SK-N-SH (cell line): ENCODE data around the gene BARHL2. TPM values are rescaled to one million over a fixed set of nuclear protein-coding genes. Genes with fewer than 3 reads are reported as not detected.

ENCODE experiments used
- CTCF ChIA-PET: fragments of 300-600, 350-600 bp; formaldehyde crosslinking; extraction: SDS; loops from one replicate; lab custom pipeline; 2021; lab: Yijun Ruan, JAX
- POLR2A ChIA-PET: fragments of 350-600 bp; sonication (Branson Sonifier 250); formaldehyde crosslinking; extraction: SDS; loops from one replicate; lab custom pipeline; 2020; ENCODE audit warnings: antibody characterized with exemption, inconsistent platforms; lab: Yijun Ruan, JAX
- DNase-seq: peaks from one replicate; pipeline ENCODE4 v3.0.0; 2012
- H2AFZ ChIP-seq: fragments of 200-600 bp; sonication (generic); 2 replicates; pipeline ENCODE4 v1.8.1; 2016; ENCODE audit warnings: antibody characterized with exemption, mild to moderate bottlenecking, low read depth
- H3F3A ChIP-seq: fragments of 200-600 bp; sonication (generic); replicated peaks from 2 replicates; pipeline ENCODE3; 2016; ENCODE audit warnings: antibody characterized with exemption, mild to moderate bottlenecking; ENCODE audit not compliant: insufficient read depth
- H3K27ac ChIP-seq, 2 experiments: fragments of 200-500 bp in 1 of 2; fragments of 200-600 bp in 1 of 2; sonication (Bioruptor generic) in 1 of 2; sonication (generic), shearing (Covaris generic) in 1 of 2; 2 replicates each; pipeline versions ENCODE4 v1.5.1 to v1.6.1; 2014 to 2016; ENCODE audit warnings: low read depth in 2 of 2, inconsistent platforms in 1 of 2, low read length in 1 of 2, mild to moderate bottlenecking in 1 of 2, mixed read lengths in 1 of 2
- H3K27me3 ChIP-seq: fragments of 200-600 bp; sonication (generic), shearing (Covaris generic); 2 replicates; pipeline ENCODE4 v1.6.1; 2016; ENCODE audit warnings: mixed run types; ENCODE audit not compliant: insufficient read depth
- H3K36me3 ChIP-seq, 2 experiments: fragments of 200-500 bp in 1 of 2; fragments of 200-600 bp in 1 of 2; sonication (Bioruptor generic) in 1 of 2; sonication (generic) in 1 of 2; replicated peaks in 1 of 2; 2 replicates each; pipeline versions ENCODE3 to v1.5.1; 2014 to 2016; ENCODE audit warnings: low read length in 1 of 2, mild to moderate bottlenecking in 1 of 2; ENCODE audit not compliant: insufficient read depth in 2 of 2, control insufficient read depth in 1 of 2
- H3K4me1 ChIP-seq, 2 experiments: fragments of 200-500 bp in 1 of 2; fragments of 200-600 bp in 1 of 2; sonication (Bioruptor generic) in 1 of 2; sonication (generic), shearing (Covaris generic) in 1 of 2; 2 replicates each; pipeline versions ENCODE4 v1.5.1 to v1.6.1; 2014 to 2016; ENCODE audit warnings: low read depth in 1 of 2, low read length in 1 of 2, mixed run types in 1 of 2; ENCODE audit not compliant: insufficient read depth in 2 of 2, control insufficient read depth in 1 of 2
- H3K4me2 ChIP-seq: fragments of 200-600 bp; sonication (generic), shearing (Covaris generic); 2 replicates; pipeline ENCODE4 v1.6.1; 2017; ENCODE audit warnings: mixed run types
- H3K4me3 ChIP-seq, 2 experiments: fragments of 200-500 bp in 1 of 2; fragments of 200-600 bp in 1 of 2; sonication (Bioruptor generic) in 1 of 2; sonication (generic), shearing (Covaris generic) in 1 of 2; 2 replicates each; pipeline versions ENCODE4 v1.5.1 to v1.8.1; 2014 to 2016; ENCODE audit warnings: low read depth in 2 of 2, inconsistent platforms in 1 of 2, low read length in 1 of 2, mild to moderate bottlenecking in 1 of 2, mixed read lengths in 1 of 2, moderate library complexity in 1 of 2
- H3K79me2 ChIP-seq: fragments of 200-600 bp; sonication (generic); 2 replicates; pipeline ENCODE4 v1.8.1; 2017; ENCODE audit warnings: mild to moderate bottlenecking; ENCODE audit not compliant: insufficient read depth
- H3K9ac ChIP-seq: fragments of 200-600 bp; sonication (generic); 2 replicates; pipeline ENCODE4 v1.6.1; 2017; ENCODE audit warnings: mixed run types
- H3K9me2 ChIP-seq: fragments of 200-600 bp; sonication (generic); 2 replicates; pipeline ENCODE4 v1.6.1; 2017; ENCODE audit warnings: mixed run types
- H3K9me3 ChIP-seq: fragments of 200-600 bp; sonication (generic); 2 replicates; pipeline ENCODE4 v1.6.1; 2017; ENCODE audit warnings: mixed run types, mild to moderate bottlenecking, moderate library complexity
- H4K20me1 ChIP-seq: fragments of 200-600 bp; sonication (generic); 2 replicates; pipeline ENCODE4 v1.6.1; 2017; ENCODE audit warnings: mild to moderate bottlenecking, mixed run types; ENCODE audit not compliant: insufficient read depth
- CHD2 ChIP-seq: fragments of 150-350 bp; IDR thresholded peaks from 2 replicates; pipeline ENCODE4 v1.6.1; 2018; ENCODE audit warnings: low read length; ENCODE audit not compliant: partially characterized antibody
- ELF1 ChIP-seq: IDR thresholded peaks from 2 replicates; pipeline ENCODE4 v1.4.0; 2012
- EZH2phosphoT487 ChIP-seq: fragments of 200-600 bp; sonication (generic); IDR thresholded peaks from 2 replicates; pipeline ENCODE4 v1.6.1; 2017; ENCODE audit warnings: low read depth, mixed run types, mild to moderate bottlenecking, antibody characterized with exemption, moderate library complexity, borderline replicate concordance
- FOXJ3 ChIP-seq: sonication (generic); formaldehyde crosslinking; IDR thresholded peaks from 2 replicates; pipeline ENCODE4 v1.5.1; 2020; ENCODE audit warnings: mild to moderate bottlenecking, missing genetic modification reagents
- GABPA ChIP-seq: IDR thresholded peaks from 2 replicates; pipeline ENCODE4 v1.4.0; 2012; ENCODE audit warnings: low read depth, mild to moderate bottlenecking
- JUND ChIP-seq: IDR thresholded peaks from 2 replicates; pipeline ENCODE4 v1.4.0; 2012
- NFIC ChIP-seq: IDR thresholded peaks from 2 replicates; pipeline ENCODE4 v1.4.0; 2012; ENCODE audit warnings: borderline replicate concordance
- RAD21 ChIP-seq: IDR thresholded peaks from 2 replicates; pipeline ENCODE4 v1.6.1; 2012; ENCODE audit warnings: mild to moderate bottlenecking, low read length
- RFX5 ChIP-seq: IDR thresholded peaks from 2 replicates; pipeline ENCODE4 v1.6.1; 2012; ENCODE audit warnings: mild to moderate bottlenecking, improper control_type of control experiment, low read length
- WGBS: methylation state at CpG from one replicate; pipeline ENCODE4 v1.1.6; 2017; ENCODE audit warnings: low lambda C conversion rate; 5-methylcytosine and 5-hydroxymethylcytosine counted together
- polyA plus RNA-seq, 3 experiments: library from polyadenylated mRNA; depleted of rRNA; stranded (reverse); fragments of >200 nt; gene quantifications; 2 replicates each; pipeline ENCODE4 v1.2.3, GENCODE V29; 2012
- TF ChIP-seq, protein P1 (sequence below): fragments of 200-600 bp; sonication (generic); IDR thresholded peaks from 2 replicates; pipeline ENCODE4 v1.6.1; 2017; ENCODE audit warnings: antibody characterized with exemption, mild to moderate bottlenecking, moderate library complexity

Gene BARHL2
- polyA plus RNA-seq, 1 of the 3 experiments (the other 2 are of a cell fraction), result not detected

DNA sequence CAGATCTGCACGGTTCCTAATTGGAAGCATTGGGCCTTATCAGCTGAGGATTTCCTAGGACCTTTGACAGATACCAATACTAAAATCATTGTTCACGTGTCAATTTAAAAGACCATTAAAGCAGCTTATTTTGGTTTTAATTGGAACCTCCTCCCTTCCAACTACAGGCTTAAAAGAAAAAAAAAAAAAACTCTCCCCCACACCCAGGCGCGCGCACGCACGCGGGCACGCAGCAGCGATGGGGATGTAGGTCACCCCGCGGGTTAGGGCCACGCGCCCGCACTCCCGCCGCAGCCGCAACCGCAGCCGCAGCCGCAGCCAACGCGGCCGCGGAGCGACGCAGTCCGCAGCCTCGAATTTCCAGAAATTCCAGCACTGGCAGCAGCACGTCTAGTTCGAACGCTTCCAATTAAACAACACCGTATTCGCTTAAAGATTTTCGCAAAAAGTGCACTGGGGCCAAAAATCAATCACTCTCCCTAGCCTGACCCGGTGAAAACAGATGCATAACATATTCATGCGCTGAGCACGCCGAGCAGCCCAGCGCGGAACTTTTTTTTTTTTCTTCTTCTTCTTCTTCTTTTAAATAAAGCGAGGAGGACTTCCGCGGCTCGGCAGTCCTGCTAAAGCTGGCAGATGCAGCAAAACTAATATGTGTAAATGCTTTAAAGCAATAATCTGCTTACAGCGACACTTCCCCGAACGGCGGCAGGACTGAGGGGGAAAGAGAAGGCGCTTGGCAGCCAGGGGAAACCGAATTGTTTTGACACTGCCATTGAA lies 13.3 kb upstream of the BARHL2 start:
- Histone ChIP-seq H3K9me2 (no peaks in the 10 kb centered on the region), H3K4me2 (peak overlapping the region; percentile 78), H3K9me3 (no peaks in the 10 kb centered on the region), H3F3A (peaks cover 7% of the 10 kb centered on the region), H3K4me1 (peaks cover 0 to 9% of the 10 kb centered on the region in 2 experiments; a peak in 1 of 4 replicates), H4K20me1 (no peaks in the 10 kb centered on the region), H3K4me3 (peak overlapping the region; percentile 29 to 54), H3K9ac (no peak overlapping the region), H3K27me3 (peaks cover 84% of the 10 kb centered on the region), H3K27ac (no peak overlapping the region), H2AFZ (no peak overlapping the region), H3K79me2 (no peaks in the 10 kb centered on the region), H3K36me3 (no peaks in the 10 kb centered on the region)
- DNase-seq, result peak; percentile 47
- TF ChIP-seq NFIC (no peak), EZH2phosphoT487 (peak; percentile 50; the same call in 1 of the 2 replicates)
- ChIA-PET CTCF (interaction anchor here (0.8 to 5.1 kb wide), 15 partner anchors 9 to 435 kb away, joined by 3 to 51 read pairs (median 4); partner anchors contain the start of gene BARHL2), POLR2A (no interaction called here)
- WGBS, result 3% methylated on average over 26 of the region's 51 CpGs

DNA sequence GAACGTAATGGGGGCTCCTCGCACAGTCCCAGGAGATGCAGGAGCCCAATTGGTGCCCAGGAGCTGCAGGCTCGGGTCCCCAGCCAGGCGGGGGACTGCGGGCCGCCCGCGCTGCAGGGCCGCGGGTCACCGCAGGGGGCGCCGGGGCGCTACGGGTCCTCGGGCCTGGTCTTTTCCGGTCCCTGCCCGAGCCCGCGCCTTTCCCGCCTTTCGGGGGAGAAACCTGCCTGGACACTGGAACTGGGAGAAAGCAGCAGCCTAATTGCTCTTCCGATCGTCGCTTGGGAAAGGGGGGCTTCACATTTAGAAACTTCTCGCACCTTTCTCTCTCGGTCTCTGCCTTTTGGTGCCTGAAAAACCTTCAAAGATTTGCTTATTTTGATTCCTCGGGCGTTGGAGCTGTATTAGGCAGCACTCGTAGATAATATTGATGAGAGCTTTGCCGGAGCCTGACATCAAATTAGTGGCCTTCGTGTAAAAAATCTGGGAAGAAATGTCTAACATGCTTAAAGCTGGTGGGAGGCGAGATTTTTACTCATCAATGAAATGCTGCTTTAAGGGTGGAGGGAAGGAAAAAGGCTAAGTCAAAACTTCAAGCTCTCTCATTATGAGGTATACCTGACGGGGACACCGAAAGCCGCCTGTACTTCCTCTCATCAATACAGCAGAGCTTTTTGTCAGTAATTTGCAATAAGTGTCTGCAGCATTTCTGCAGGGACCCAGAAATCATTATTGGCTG lies 12.6 kb upstream of the BARHL2 start:
- ChIA-PET CTCF (interaction anchor here (0.8 to 5.1 kb wide), 20 partner anchors 8 to 436 kb away, joined by 3 to 51 read pairs (median 4); partner anchors contain the start of gene BARHL2), POLR2A (no interaction called here)
- Histone ChIP-seq H3K4me3 (peak overlapping the region in 1 of 2 experiments; percentile 54; a peak in 2 of 4 replicates), H2AFZ (peak overlapping the region; percentile 44; the same call in 1 of the 2 replicates), H3K27me3 (peaks cover 84% of the 10 kb centered on the region), H3K79me2 (no peaks in the 10 kb centered on the region), H3K9ac (no peak overlapping the region), H3K4me1 (peaks cover 0 to 15% of the 10 kb centered on the region in 2 experiments; a peak in 1 of 4 replicates), H4K20me1 (no peaks in the 10 kb centered on the region), H3K27ac (no peak overlapping the region), H3F3A (peaks cover 7% of the 10 kb centered on the region), H3K4me2 (peak overlapping the region; percentile 78; the same call in 1 of the 2 replicates), H3K36me3 (no peaks in the 10 kb centered on the region), H3K9me3 (no peaks in the 10 kb centered on the region), H3K9me2 (no peaks in the 10 kb centered on the region)
- 41% methylated on average over 17 of the region's 36 CpGs for WGBS
- no peak for TF ChIP-seq FOXJ3 (CRISPR knock-in tag)
- no peak for TF ChIP-seq CHD2
- TF ChIP-seq ELF1, result no peak
- TF ChIP-seq, protein P1, sequence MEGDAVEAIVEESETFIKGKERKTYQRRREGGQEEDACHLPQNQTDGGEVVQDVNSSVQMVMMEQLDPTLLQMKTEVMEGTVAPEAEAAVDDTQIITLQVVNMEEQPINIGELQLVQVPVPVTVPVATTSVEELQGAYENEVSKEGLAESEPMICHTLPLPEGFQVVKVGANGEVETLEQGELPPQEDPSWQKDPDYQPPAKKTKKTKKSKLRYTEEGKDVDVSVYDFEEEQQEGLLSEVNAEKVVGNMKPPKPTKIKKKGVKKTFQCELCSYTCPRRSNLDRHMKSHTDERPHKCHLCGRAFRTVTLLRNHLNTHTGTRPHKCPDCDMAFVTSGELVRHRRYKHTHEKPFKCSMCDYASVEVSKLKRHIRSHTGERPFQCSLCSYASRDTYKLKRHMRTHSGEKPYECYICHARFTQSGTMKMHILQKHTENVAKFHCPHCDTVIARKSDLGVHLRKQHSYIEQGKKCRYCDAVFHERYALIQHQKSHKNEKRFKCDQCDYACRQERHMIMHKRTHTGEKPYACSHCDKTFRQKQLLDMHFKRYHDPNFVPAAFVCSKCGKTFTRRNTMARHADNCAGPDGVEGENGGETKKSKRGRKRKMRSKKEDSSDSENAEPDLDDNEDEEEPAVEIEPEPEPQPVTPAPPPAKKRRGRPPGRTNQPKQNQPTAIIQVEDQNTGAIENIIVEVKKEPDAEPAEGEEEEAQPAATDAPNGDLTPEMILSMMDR, result peak; percentile 59
- TF ChIP-seq RFX5, result no peak
- TF ChIP-seq RAD21, result peak; percentile 41
- no peak for TF ChIP-seq JUND
- no peak for TF ChIP-seq GABPA
- peak; percentile 90 for DNase-seq
